Nephron progenitor cell (in vitro differentiated cells): ENCODE results near the gene ATG13.
A peak's percentile ranks its signal among the peaks of the same experiment; 100 is the strongest.

Experiments
- DNase-seq: peaks from one replicate; pipeline ENCODE4 v3.0.0; 2021
- H3K27ac Mint-ChIP-seq: 2 replicates; pipeline ENCODE4 v1.8.0; 2021; ENCODE audit warnings: mild to moderate bottlenecking, moderate library complexity, mixed read lengths
- H3K27me3 Mint-ChIP-seq: 2 replicates; pipeline ENCODE4 v1.8.0; 2021; ENCODE audit warnings: mild to moderate bottlenecking, low read depth, mixed read lengths; ENCODE audit not compliant: poor library complexity
- H3K36me3 Mint-ChIP-seq: 2 replicates; pipeline ENCODE4 v1.8.0; 2021; ENCODE audit warnings: low read depth, mixed read lengths
- H3K4me1 Mint-ChIP-seq: 2 replicates; pipeline ENCODE4 v1.8.0; 2021; ENCODE audit warnings: mixed read lengths
- H3K4me3 Mint-ChIP-seq: 2 replicates; pipeline ENCODE4 v1.8.0; 2021; ENCODE audit warnings: mild to moderate bottlenecking, moderate library complexity, mixed read lengths
- H3K9me3 Mint-ChIP-seq: 2 replicates; pipeline ENCODE4 v1.8.0; 2021; ENCODE audit warnings: mild to moderate bottlenecking, moderate library complexity, mixed read lengths
- CTCF ChIP-seq: fragments of 200-600 bp; sonication (generic); IDR thresholded peaks from 2 replicates; pipeline ENCODE4 v1.5.0; 2021; ENCODE audit warnings: antibody characterized with exemption

The ATG13 gene

GRCh38 chr11:46694072-46694471 is 76.7 kb downstream of the ATG13 start:
- no peak for TF ChIP-seq CTCF
- peak overlapping the region; percentile 95 for H3K27ac Mint-ChIP-seq
- peaks cover 44% of the 10 kb centered on the region for H3K4me1 Mint-ChIP-seq
- no peak for DNase-seq
- H3K9me3 Mint-ChIP-seq = no peaks in the 10 kb centered on the region
- no peaks in the 10 kb centered on the region for H3K27me3 Mint-ChIP-seq
- H3K4me3 Mint-ChIP-seq = no peak overlapping the region
- peaks cover 11% of the 10 kb centered on the region for H3K36me3 Mint-ChIP-seq

GRCh38 chr11:46694607-46695006 is 77.3 kb downstream of the ATG13 start:
- Mint-ChIP-seq H3K4me1 (peaks cover 47% of the 10 kb centered on the region), H3K9me3 (no peaks in the 10 kb centered on the region), H3K4me3 (no peak overlapping the region), H3K27ac (no peak overlapping the region), H3K27me3 (no peaks in the 10 kb centered on the region), H3K36me3 (peaks cover 9% of the 10 kb centered on the region)
- no peak for TF ChIP-seq CTCF
- DNase-seq = no peak

- TF ChIP-seq CTCF = no peak
- Mint-ChIP-seq H3K27me3 (no peaks in the 10 kb centered on the region), H3K36me3 (peaks cover 8% of the 10 kb centered on the region), H3K9me3 (no peaks in the 10 kb centered on the region), H3K4me3 (no peak overlapping the region), H3K27ac (peak overlapping the region; percentile 72), H3K4me1 (peaks cover 56% of the 10 kb centered on the region)
- DNase-seq = no peak
Measured at GRCh38 chr11:46695345-46696211, 78.2 kb downstream of the ATG13 start.

- peaks cover 5% of the 10 kb centered on the region for H3K36me3 Mint-ChIP-seq
- no peak for TF ChIP-seq CTCF
- no peak for DNase-seq
- H3K27ac Mint-ChIP-seq = peak overlapping the region; percentile 39
- H3K27me3 Mint-ChIP-seq = no peaks in the 10 kb centered on the region
- H3K9me3 Mint-ChIP-seq = no peaks in the 10 kb centered on the region
- H3K4me3 Mint-ChIP-seq = no peak overlapping the region
- H3K4me1 Mint-ChIP-seq = peaks cover 59% of the 10 kb centered on the region
Measured at GRCh38 chr11:46696212-46696558, 78.8 kb downstream of the ATG13 start.

- Mint-ChIP-seq H3K4me1 (peaks cover 68% of the 10 kb centered on the region), H3K36me3 (peaks cover 11% of the 10 kb centered on the region), H3K4me3 (no peak overlapping the region)
Measured at GRCh38 chr11:46697303-46697702, 80.0 kb downstream of the ATG13 start.

More at GRCh38 chr11:46697303-46697702, 80.0 kb downstream of the ATG13 start:
- Mint-ChIP-seq H3K27me3 (no peaks in the 10 kb centered on the region), H3K27ac (no peak overlapping the region), H3K9me3 (no peaks in the 10 kb centered on the region)
- no peak for TF ChIP-seq CTCF
- DNase-seq = no peak
